SK-N-MC (cell line): ENCODE measurements around the gene GNB3.

ENCODE experiments used
- DNase-seq: peaks from one replicate; pipeline ENCODE4 v3.0.0-alpha.2; 2011; ENCODE audit warnings: low read depth, low spot score
- H3K27ac ChIP-seq: fragments of 200-600 bp; sonication (generic); 2 replicates; pipeline ENCODE4 v1.5.1; 2016; ENCODE audit warnings: mixed run types
- H3K36me3 ChIP-seq: fragments of 200-600 bp; sonication (generic); 2 replicates; pipeline ENCODE4 v1.6.1; 2017; ENCODE audit warnings: antibody characterized with exemption, low read length, mixed read lengths; ENCODE audit not compliant: insufficient read depth
- H3K4me3 ChIP-seq: fragments of 200-600 bp; sonication (generic); 2 replicates; pipeline ENCODE4 v1.5.1; 2016
- H3K9ac ChIP-seq: fragments of 200-600 bp; sonication (generic); 2 replicates; pipeline ENCODE4 v1.8.0; 2017; ENCODE audit warnings: mixed run types, mixed read lengths; ENCODE audit not compliant: insufficient read length
- H3K9me3 ChIP-seq: fragments of 200-600 bp; sonication (generic); 2 replicates; pipeline ENCODE4 v1.6.1; 2017; ENCODE audit warnings: low read depth, mild to moderate bottlenecking, antibody characterized with exemption, low read length, moderate library complexity, mixed read lengths
- EZH2 ChIP-seq: fragments of 200-600 bp; sonication (generic); IDR thresholded peaks from one replicate; pipeline ENCODE4 v1.6.1; 2017; ENCODE audit warnings: antibody characterized with exemption
- FOXP2 ChIP-seq: optimal IDR thresholded peaks from 2 replicates; pipeline ENCODE3; 2011; ENCODE audit warnings: mild to moderate bottlenecking, moderate library complexity; ENCODE audit not compliant: insufficient read depth; ENCODE audit errors: extremely low read length, control extremely low read depth
- POLR2AphosphoS5 ChIP-seq: IDR thresholded peaks from 2 replicates; pipeline ENCODE4 v1.6.1; 2012; ENCODE audit warnings: mild to moderate bottlenecking, low read depth, low read length, borderline replicate concordance

Gene GNB3

DNA sequence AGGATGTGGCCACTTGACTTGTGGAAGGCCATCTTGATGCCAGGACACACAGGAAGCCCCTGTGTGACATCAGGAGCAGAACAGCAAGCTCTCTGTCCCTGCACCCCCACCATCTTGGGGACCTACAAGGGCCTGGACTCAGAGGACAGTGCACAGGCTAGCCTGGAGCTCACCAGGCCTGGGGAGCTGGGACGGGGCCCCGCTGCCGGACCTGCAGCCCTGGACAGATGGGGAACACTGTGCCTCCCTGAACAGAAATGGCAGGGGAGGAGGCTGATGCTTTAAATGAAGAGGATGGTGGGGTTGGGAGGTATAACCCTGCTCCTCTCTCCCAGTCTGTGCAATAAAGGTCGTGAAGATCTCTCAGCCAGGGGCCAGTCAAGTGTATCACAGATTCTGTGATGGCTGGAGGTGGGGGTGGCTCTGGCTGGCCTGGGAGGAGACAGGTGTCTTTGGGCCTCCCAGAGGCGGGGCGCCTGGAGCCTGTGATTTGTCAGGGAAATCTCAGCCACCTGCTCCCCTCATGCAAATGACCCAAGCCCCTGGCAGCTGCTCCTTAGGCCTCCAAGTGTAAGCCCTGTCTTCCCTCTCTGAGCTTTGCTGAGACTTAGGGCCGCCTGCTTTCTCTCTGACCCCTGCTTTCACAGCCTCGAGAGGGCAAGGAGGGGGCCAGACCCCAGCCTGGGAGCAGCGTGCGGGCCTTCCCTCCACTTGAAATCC is 1.1 kb upstream of the GNB3 start:
- TF ChIP-seq FOXP2 = no peak
- no peak for TF ChIP-seq EZH2
- TF ChIP-seq POLR2AphosphoS5 = no peak
- Histone ChIP-seq H3K36me3 (no peaks in the 10 kb centered on the region; the same call in 1 of the 2 replicates), H3K9ac (no peak overlapping the region), H3K4me3 (no peak overlapping the region), H3K9me3 (no peaks in the 10 kb centered on the region), H3K27ac (no peak overlapping the region)
- no peak for DNase-seq

DNA sequence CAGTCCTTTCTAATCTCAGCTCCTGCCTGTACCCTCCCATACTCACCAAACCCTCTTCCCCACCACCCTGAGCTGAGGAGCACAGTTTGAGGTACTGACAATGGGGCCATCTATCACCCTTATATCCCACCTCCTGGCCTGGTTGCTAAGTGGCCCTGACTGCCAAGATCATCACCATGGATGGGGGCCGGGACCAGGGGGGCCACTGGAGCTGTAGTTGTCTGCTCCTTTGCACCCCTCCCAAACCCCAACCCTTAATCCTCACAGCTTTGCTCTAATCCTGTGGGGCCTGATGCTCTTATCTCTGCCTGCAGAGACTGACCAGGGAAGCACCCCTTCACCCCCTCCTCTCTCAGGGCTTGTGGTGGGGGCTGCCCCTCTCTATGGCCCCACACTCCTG is 395 bp upstream of the GNB3 start:
- no peak for DNase-seq
- H3K36me3 ChIP-seq = no peaks in the 10 kb centered on the region; the same call in 1 of the 2 replicates

DNA sequence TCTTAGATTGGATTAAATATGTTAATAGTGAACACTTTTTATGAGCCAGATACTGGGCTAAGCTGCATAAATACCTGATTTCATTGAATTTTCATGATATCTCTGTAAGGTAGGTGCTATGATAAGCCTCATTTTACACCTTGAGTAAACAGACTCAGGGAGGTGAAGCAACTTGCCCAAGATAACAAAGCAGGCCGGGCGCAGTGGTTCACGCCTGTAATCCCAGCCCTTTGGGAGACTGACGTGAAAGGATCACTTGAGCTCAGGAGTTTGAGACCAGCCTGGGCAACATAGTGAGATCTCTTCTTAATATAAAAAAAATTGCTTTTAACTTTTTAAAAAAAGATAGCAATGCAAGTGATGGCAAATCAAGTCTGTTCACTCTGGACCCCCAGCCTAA is 1.4 kb downstream of the GNB3 start:
- TF ChIP-seq FOXP2 (no peak), EZH2 (no peak), POLR2AphosphoS5 (no peak)
- Histone ChIP-seq H3K27ac (no peak overlapping the region), H3K36me3 (peaks cover 7% of the 10 kb centered on the region; the same call in 1 of the 2 replicates), H3K9ac (no peak overlapping the region), H3K9me3 (no peaks in the 10 kb centered on the region), H3K4me3 (no peak overlapping the region)
- no peak for DNase-seq

More for the DNA sequence above, 395 bp upstream of the GNB3 start:
- no peaks in the 10 kb centered on the region for H3K9me3 ChIP-seq
- no peak overlapping the region for H3K4me3 ChIP-seq
- TF ChIP-seq FOXP2 = no peak
- TF ChIP-seq POLR2AphosphoS5 = no peak
- TF ChIP-seq EZH2 = no peak
- H3K9ac ChIP-seq = no peak overlapping the region
- no peak overlapping the region for H3K27ac ChIP-seq

DNA sequence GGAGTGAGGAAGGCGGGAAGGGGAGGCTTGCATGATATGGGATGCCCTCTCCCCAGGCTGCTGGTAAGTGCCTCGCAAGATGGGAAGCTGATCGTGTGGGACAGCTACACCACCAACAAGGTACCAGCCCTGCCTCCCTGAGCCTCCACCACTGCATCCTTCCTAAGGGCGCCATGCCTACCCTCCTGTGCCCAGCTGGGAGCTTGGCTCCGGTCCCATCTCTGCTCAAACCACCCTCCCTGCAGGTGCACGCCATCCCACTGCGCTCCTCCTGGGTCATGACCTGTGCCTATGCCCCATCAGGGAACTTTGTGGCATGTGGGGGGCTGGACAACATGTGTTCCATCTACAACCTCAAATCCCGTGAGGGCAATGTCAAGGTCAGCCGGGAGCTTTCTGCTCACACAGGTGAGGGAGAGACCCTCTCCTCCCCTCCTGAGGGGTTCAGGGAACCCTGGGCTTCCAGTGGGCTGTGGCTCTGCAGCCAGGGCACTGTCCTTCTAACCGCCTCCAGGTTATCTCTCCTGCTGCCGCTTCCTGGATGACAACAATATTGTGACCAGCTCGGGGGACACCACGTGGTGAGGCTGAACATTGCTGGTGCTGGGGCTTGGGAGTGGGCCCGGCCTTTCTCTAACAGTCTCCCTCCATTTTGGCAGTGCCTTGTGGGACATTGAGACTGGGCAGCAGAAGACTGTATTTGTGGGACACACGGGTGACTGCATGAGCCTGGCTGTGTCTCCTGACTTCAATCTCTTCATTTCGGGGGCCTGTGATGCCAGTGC is 2.6 kb downstream of the GNB3 start:
- Histone ChIP-seq H3K9me3 (no peaks in the 10 kb centered on the region), H3K9ac (no peak overlapping the region), H3K36me3 (peaks cover 17% of the 10 kb centered on the region), H3K4me3 (no peak overlapping the region), H3K27ac (no peak overlapping the region)
- no peak for DNase-seq
- TF ChIP-seq POLR2AphosphoS5 (no peak), FOXP2 (no peak), EZH2 (no peak)

DNA sequence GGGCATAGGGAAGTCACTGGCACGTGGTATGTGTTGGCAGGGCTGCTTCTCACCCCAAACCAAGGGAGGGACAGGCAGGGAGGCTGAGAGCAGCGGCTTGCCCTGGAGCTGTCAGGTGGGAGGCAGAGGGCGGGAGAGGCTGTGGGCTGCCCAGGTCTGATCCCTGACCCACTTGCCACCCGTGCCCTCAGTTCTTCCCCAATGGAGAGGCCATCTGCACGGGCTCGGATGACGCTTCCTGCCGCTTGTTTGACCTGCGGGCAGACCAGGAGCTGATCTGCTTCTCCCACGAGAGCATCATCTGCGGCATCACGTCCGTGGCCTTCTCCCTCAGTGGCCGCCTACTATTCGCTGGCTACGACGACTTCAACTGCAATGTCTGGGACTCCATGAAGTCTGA is 4.7 kb downstream of the GNB3 start:
- Histone ChIP-seq H3K9me3 (no peaks in the 10 kb centered on the region), H3K27ac (no peak overlapping the region), H3K9ac (no peak overlapping the region), H3K4me3 (no peak overlapping the region), H3K36me3 (peaks cover 36% of the 10 kb centered on the region)
- no peak for DNase-seq
- no peak for TF ChIP-seq POLR2AphosphoS5
- TF ChIP-seq EZH2 = no peak
- TF ChIP-seq FOXP2 = no peak

DNA sequence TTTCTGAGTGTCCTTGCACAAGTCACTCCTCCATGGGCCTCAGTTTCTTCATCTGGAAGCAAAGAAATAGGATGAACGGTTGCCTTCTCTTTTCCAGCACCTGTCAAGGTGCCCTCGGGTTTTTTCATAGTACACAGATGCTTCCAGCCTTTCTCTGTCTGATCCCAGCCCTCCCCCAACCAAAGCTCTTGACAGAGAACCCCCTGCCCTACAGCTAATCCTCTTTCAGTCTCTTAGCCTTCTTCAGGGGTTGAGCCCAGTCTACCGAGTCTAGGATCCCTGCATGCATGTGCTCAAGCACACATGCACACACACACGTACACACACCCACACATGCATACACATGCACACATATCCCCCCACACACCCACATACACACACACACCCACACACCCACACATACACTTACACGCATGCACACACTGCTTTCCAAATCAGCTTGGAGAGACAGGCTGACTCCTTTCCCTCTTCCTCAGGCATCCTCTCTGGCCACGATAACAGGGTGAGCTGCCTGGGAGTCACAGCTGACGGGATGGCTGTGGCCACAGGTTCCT is 5.7 kb downstream of the GNB3 start:
- Histone ChIP-seq H3K9me3 (no peaks in the 10 kb centered on the region), H3K4me3 (no peak overlapping the region), H3K36me3 (peaks cover 36% of the 10 kb centered on the region), H3K27ac (no peak overlapping the region), H3K9ac (no peak overlapping the region)
- no peak for DNase-seq
- TF ChIP-seq EZH2 (no peak), POLR2AphosphoS5 (no peak), FOXP2 (no peak)

DNA sequence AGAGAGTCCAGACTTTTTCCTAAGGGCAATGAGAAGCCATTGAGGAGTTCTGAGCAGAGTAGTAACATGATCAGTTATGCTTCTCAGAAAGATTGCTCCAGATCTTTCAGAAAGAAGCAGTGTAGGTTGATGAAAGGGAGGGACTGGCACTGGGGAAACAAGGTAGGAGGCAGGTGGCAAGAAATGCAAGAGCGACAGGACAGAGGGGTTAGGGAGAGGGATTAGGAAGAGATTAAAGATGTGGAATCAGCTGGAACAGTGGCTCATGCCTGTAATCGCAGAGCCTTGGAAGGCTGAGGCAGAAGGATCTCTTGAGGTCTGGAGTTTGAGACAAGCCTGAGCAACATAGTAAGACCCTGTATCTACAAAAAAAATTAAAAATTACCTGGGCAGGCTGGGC is 7.0 kb downstream of the GNB3 start:
- no peak for DNase-seq
- Histone ChIP-seq H3K4me3 (no peak overlapping the region), H3K27ac (no peak overlapping the region), H3K36me3 (peaks cover 36% of the 10 kb centered on the region), H3K9ac (no peak overlapping the region), H3K9me3 (no peaks in the 10 kb centered on the region)
- TF ChIP-seq FOXP2 (no peak), POLR2AphosphoS5 (no peak), EZH2 (no peak)

DNA sequence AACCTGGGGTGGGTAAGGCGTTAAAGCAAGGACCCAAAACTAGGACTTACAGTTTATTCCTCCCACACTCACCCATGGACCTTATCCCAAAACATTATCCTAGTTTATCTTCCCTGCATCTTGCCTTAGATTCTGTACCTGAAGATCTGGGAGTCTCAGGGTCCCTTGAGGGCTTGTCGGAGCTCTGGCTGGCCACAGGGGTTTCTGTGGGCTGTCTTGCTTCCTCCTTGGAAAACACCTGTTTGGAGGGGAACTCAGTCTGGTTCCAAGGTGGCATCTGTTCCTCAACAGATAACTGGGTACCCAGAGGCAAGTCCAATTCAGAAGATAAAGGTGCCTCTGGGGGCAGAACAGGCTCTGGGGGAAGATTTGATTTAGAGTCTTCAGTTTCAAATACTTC is 8.7 kb downstream of the GNB3 start:
- H3K9me3 ChIP-seq = no peaks in the 10 kb centered on the region
- DNase-seq = no peak
- H3K27ac ChIP-seq = no peak overlapping the region
- peak overlapping the region; percentile 77 for H3K9ac ChIP-seq
- TF ChIP-seq FOXP2 (no peak), POLR2AphosphoS5 (no peak), EZH2 (no peak)
- H3K4me3 ChIP-seq = peak overlapping the region; percentile 82
- peaks cover 36% of the 10 kb centered on the region for H3K36me3 ChIP-seq
